ENCODE results near the gene TAX1BP1. TPM values are rescaled to one million over a fixed set of nuclear protein-coding genes. Genes with fewer than 3 reads are reported as not detected.

Gene TAX1BP1
- total and polyA plus RNA-seq, 4 donors: 35.7 to 57.1 (median 52.9) TPM

DNA sequence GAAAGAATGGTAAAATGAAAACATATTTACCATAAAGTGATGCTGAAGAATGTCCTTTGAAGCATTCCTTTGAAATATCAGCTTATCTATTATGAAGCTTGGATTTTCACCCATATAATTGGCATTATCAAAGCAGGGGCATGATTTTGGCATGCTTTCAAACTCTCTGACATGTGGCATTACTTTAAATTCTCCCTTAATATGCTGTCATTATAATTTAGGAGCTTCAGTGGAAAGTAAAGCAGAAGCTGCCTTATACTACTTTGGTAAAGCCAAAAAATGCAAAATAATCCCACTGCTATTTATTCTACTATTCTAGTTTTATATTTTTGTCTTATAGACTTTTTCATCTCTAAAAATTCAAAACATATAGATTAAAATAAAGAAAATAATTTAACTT is 49.3 kb upstream of the TAX1BP1 start:
- H3K4me1 ChIP-seq (ENCODE audit: control insufficient read depth in 4 of 4, insufficient read depth in 4 of 4, low read length in 3 of 4): no peaks in the 10 kb centered on the region
- H3K9me3 ChIP-seq (ENCODE audit: control insufficient read depth in 4 of 4, low read length in 3 of 4): no peaks in the 10 kb centered on the region
- no peak overlapping the region for H3K9ac ChIP-seq (ENCODE audit: low read depth in 1 of 2, low read length in 2 of 2)
- no peak overlapping the region for H3K27ac ChIP-seq (ENCODE audit: low read depth in 1 of 2, low read length in 2 of 2)
- no peaks in the 10 kb centered on the region for H3K27me3 ChIP-seq (ENCODE audit: control insufficient read depth in 4 of 4, insufficient read depth in 4 of 4, low read length in 3 of 4)
- H3K36me3 ChIP-seq (ENCODE audit: control insufficient read depth in 4 of 4, insufficient read depth in 3 of 4, low read depth in 1 of 4, low read length in 3 of 4): no peaks in the 10 kb centered on the region
- no peak for DNase-seq (ENCODE audit: low spot score)
- TF ChIP-seq NR2F2 (IDR thresholded peaks at IDR 0.05) (no peak), RAD21 (IDR thresholded peaks at IDR 0.05) (no peak), EGR1 (IDR thresholded peaks at IDR 0.05; ENCODE audit: low read depth in 2 of 2) (no peak), TAF1 (conservative IDR thresholded peaks at IDR 0.05) (no peak), FOXA2 (IDR thresholded peaks at IDR 0.05) (no peak), HNF4G (IDR thresholded peaks at IDR 0.05) (no peak), YY1 (IDR thresholded peaks at IDR 0.05) (no peak)
- TF ChIP-seq, protein P1, sequence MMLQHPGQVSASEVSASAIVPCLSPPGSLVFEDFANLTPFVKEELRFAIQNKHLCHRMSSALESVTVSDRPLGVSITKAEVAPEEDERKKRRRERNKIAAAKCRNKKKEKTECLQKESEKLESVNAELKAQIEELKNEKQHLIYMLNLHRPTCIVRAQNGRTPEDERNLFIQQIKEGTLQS (IDR thresholded peaks at IDR 0.05): no peak
- TF ChIP-seq, protein P2, sequence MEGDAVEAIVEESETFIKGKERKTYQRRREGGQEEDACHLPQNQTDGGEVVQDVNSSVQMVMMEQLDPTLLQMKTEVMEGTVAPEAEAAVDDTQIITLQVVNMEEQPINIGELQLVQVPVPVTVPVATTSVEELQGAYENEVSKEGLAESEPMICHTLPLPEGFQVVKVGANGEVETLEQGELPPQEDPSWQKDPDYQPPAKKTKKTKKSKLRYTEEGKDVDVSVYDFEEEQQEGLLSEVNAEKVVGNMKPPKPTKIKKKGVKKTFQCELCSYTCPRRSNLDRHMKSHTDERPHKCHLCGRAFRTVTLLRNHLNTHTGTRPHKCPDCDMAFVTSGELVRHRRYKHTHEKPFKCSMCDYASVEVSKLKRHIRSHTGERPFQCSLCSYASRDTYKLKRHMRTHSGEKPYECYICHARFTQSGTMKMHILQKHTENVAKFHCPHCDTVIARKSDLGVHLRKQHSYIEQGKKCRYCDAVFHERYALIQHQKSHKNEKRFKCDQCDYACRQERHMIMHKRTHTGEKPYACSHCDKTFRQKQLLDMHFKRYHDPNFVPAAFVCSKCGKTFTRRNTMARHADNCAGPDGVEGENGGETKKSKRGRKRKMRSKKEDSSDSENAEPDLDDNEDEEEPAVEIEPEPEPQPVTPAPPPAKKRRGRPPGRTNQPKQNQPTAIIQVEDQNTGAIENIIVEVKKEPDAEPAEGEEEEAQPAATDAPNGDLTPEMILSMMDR (IDR thresholded peaks at IDR 0.05; ENCODE audit: low read depth, low read length, missing input control): no peak
- TF ChIP-seq, protein P3, sequence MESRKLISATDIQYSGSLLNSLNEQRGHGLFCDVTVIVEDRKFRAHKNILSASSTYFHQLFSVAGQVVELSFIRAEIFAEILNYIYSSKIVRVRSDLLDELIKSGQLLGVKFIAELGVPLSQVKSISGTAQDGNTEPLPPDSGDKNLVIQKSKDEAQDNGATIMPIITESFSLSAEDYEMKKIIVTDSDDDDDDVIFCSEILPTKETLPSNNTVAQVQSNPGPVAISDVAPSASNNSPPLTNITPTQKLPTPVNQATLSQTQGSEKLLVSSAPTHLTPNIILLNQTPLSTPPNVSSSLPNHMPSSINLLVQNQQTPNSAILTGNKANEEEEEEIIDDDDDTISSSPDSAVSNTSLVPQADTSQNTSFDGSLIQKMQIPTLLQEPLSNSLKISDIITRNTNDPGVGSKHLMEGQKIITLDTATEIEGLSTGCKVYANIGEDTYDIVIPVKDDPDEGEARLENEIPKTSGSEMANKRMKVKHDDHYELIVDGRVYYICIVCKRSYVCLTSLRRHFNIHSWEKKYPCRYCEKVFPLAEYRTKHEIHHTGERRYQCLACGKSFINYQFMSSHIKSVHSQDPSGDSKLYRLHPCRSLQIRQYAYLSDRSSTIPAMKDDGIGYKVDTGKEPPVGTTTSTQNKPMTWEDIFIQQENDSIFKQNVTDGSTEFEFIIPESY (IDR thresholded peaks at IDR 0.05): no peak
- no peak overlapping the region for H3K4me3 ChIP-seq (ENCODE audit: low read depth in 1 of 3, low read length in 3 of 3)

DNA sequence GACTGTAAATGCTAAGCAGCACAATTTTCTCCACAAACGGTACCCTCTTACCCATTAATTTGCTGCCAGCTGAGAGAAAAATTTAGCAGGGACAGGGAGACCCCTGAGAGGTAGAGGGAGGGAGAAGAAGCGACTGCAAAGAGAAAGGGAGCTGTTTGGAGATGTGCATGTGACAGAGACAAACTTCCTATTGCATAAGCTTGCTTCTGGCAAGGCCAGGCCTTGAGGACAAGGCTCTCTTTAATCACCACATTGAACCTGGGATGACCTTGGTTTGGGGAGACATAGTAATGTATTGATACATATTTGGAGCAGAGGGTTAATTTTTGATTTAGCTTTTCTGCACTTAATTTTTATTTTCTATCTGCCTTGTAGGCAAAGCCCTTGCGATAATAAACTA is 46.2 kb upstream of the TAX1BP1 start:
- DNase-seq (ENCODE audit: low spot score): no peak
- Histone ChIP-seq H3K9me3 (ENCODE audit: control insufficient read depth in 4 of 4, low read length in 3 of 4) (no peaks in the 10 kb centered on the region), H3K36me3 (ENCODE audit: control insufficient read depth in 4 of 4, insufficient read depth in 3 of 4, low read depth in 1 of 4, low read length in 3 of 4) (no peaks in the 10 kb centered on the region), H3K4me3 (ENCODE audit: low read depth in 1 of 3, low read length in 3 of 3) (no peak overlapping the region), H3K27ac (ENCODE audit: low read depth in 1 of 2, low read length in 2 of 2) (no peak overlapping the region), H3K9ac (ENCODE audit: low read depth in 1 of 2, low read length in 2 of 2) (no peak overlapping the region), H3K27me3 (ENCODE audit: control insufficient read depth in 4 of 4, insufficient read depth in 4 of 4, low read length in 3 of 4) (no peaks in the 10 kb centered on the region), H3K4me1 (ENCODE audit: control insufficient read depth in 4 of 4, insufficient read depth in 4 of 4, low read length in 3 of 4) (no peaks in the 10 kb centered on the region)
- TF ChIP-seq RXRA (IDR thresholded peaks at IDR 0.05): peak; percentile 19 to 35
- TF ChIP-seq RAD21 (IDR thresholded peaks at IDR 0.05): peak in 1 of 2 donors; percentile 49
- TF ChIP-seq, protein P4, sequence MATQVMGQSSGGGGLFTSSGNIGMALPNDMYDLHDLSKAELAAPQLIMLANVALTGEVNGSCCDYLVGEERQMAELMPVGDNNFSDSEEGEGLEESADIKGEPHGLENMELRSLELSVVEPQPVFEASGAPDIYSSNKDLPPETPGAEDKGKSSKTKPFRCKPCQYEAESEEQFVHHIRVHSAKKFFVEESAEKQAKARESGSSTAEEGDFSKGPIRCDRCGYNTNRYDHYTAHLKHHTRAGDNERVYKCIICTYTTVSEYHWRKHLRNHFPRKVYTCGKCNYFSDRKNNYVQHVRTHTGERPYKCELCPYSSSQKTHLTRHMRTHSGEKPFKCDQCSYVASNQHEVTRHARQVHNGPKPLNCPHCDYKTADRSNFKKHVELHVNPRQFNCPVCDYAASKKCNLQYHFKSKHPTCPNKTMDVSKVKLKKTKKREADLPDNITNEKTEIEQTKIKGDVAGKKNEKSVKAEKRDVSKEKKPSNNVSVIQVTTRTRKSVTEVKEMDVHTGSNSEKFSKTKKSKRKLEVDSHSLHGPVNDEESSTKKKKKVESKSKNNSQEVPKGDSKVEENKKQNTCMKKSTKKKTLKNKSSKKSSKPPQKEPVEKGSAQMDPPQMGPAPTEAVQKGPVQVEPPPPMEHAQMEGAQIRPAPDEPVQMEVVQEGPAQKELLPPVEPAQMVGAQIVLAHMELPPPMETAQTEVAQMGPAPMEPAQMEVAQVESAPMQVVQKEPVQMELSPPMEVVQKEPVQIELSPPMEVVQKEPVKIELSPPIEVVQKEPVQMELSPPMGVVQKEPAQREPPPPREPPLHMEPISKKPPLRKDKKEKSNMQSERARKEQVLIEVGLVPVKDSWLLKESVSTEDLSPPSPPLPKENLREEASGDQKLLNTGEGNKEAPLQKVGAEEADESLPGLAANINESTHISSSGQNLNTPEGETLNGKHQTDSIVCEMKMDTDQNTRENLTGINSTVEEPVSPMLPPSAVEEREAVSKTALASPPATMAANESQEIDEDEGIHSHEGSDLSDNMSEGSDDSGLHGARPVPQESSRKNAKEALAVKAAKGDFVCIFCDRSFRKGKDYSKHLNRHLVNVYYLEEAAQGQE (IDR thresholded peaks at IDR 0.05): no peak
- TF ChIP-seq, protein P2 (IDR thresholded peaks at IDR 0.05; ENCODE audit: low read depth, low read length, missing input control): no peak
- whole genome bisulfite sequencing: 59% methylated on average over 3 of the region's 3 CpGs

All from liver (tissue), 9 donors.